A549 (cell line): Measurements from ENCODE around the gene SEPHS1. TPM values are rescaled to one million over a fixed set of nuclear protein-coding genes. Genes with fewer than 3 reads are reported as not detected.

Source experiments
- ATAC-seq, 2 experiments: fragments of 200-7000 bp in 1 of 2; fragments of >200 bp in 1 of 2; cut with Nextera tagmentation in 1 of 2; cut with Tn5 transposase in 1 of 2; 3 replicates each; pipeline versions ENCODE4 v1.8.0 to v1.9.1; 2018 to 2020; ENCODE audit warnings: mild to moderate bottlenecking in 1 of 2, moderate library complexity in 1 of 2
- CTCF ChIA-PET: fragments of 300-600 bp; sonication (Branson Sonifier 250); formaldehyde crosslinking; extraction: SDS; loops from one replicate; lab custom pipeline; 2021; ENCODE audit warnings: antibody characterized with exemption, inconsistent platforms; lab: Yijun Ruan, JAX
- POLR2A ChIA-PET: fragments of 350-600 bp; formaldehyde crosslinking; extraction: SDS; loops from one replicate; lab custom pipeline; 2021; ENCODE audit warnings: antibody characterized with exemption, inconsistent platforms; lab: Yijun Ruan, JAX
- DNase-seq, 2 experiments: peaks; one replicate each; pipeline versions ENCODE4 v3.0.0 to v3.0.0-alpha.2; 2011 to 2016; ENCODE audit warnings: low read depth in 1 of 2, low spot score in 1 of 2
- FAIRE-seq: peaks from 2 replicates; lab custom pipeline; 2011; peaks lifted over from hg19 to GRCh38; lab: Jason Lieb, UNC
- H3K27ac ChIP-seq, 2 experiments: fragments of >200 bp; sonication (Bioruptor Twin); formaldehyde crosslinking; 3 replicates each; pipeline ENCODE4 v1.5.1; 2016 to 2017
- H3K4me1 ChIP-seq: fragments of >200 bp; sonication (Bioruptor Twin); formaldehyde crosslinking; 3 replicates; pipeline ENCODE4 v1.6.1; 2016
- H3K4me2 ChIP-seq: fragments of >200 bp; sonication (Bioruptor Twin); formaldehyde crosslinking; 3 replicates; pipeline ENCODE4 v1.6.1; 2016
- H3K4me3 ChIP-seq: fragments of >200 bp; sonication (Bioruptor Twin); formaldehyde crosslinking; 3 replicates; pipeline ENCODE4 v1.5.1; 2016
- H3K9me3 ChIP-seq: fragments of >200 bp; sonication (Bioruptor Twin); formaldehyde crosslinking; 3 replicates; pipeline ENCODE4 v1.6.1; 2016
- BHLHE40 ChIP-seq: IDR thresholded peaks from 2 replicates; pipeline ENCODE4 v1.6.1; 2012; ENCODE audit warnings: low read depth, low read length, inconsistent platforms
- CBX2 ChIP-seq: fragments of 200-600 bp; sonication (generic); IDR thresholded peaks from 2 replicates; pipeline ENCODE4 v1.6.1; 2016; ENCODE audit warnings: low read depth, mild to moderate bottlenecking, borderline replicate concordance
- CBX8 ChIP-seq: fragments of 200-600 bp; sonication (generic); IDR thresholded peaks from 2 replicates; pipeline ENCODE4 v1.6.1; 2016
- CHD4 ChIP-seq: fragments of 200-600 bp; sonication (generic); IDR thresholded peaks from 2 replicates; pipeline ENCODE4 v1.6.1; 2016; ENCODE audit warnings: antibody characterized with exemption, mild to moderate bottlenecking, borderline replicate concordance
- EHF ChIP-seq: fragments of 250-450 bp; sonication (Bioruptor Pico); IDR thresholded peaks from 2 replicates; pipeline ENCODE4 v1.5.0; 2020; ENCODE audit warnings: mild to moderate bottlenecking
- ESRRA ChIP-seq: fragments of 150-350 bp; IDR thresholded peaks from 2 replicates; pipeline ENCODE4 v1.6.1; 2014; ENCODE audit warnings: mild to moderate bottlenecking, low read length, borderline replicate concordance
- FOXS1 ChIP-seq: fragments of 250-450 bp; sonication (Bioruptor Pico); IDR thresholded peaks from 2 replicates; pipeline ENCODE4 v1.5.0; 2020; ENCODE audit warnings: mild to moderate bottlenecking, moderate library complexity
- GATA3 ChIP-seq: IDR thresholded peaks from 2 replicates; pipeline ENCODE4 v1.6.1; 2012; ENCODE audit warnings: borderline replicate concordance
- HDAC2 ChIP-seq: fragments of 200-600 bp; sonication (generic); IDR thresholded peaks from 2 replicates; pipeline ENCODE4 v1.6.1; 2016
- HEYL ChIP-seq: fragments of 250-450 bp; sonication (Bioruptor Pico); IDR thresholded peaks from 2 replicates; pipeline ENCODE4 v1.8.0; 2021; ENCODE audit warnings: mild to moderate bottlenecking, moderate library complexity
- JUN ChIP-seq, 2 experiments: fragments of >200 bp; sonication (Bioruptor Twin); formaldehyde crosslinking; IDR thresholded peaks; 2 replicates in 1 of 2; 3 replicates in 1 of 2; pipeline ENCODE4 v1.6.1; 2016 to 2017
- NFE2L2 ChIP-seq: fragments of 150-350 bp; conservative IDR thresholded peaks from 2 replicates; pipeline ENCODE4 v1.6.1; 2014; ENCODE audit warnings: low read length
- NR3C1 ChIP-seq: fragments of >200 bp; sonication (Bioruptor Twin); formaldehyde crosslinking; IDR thresholded peaks from 3 replicates; pipeline ENCODE4 v1.6.1; 2017
- POLR2A ChIP-seq: IDR thresholded peaks from 2 replicates; pipeline ENCODE4 v1.6.1; 2012; ENCODE audit warnings: mild to moderate bottlenecking, low read length
- RAD21 ChIP-seq, 2 experiments: fragments of >200 bp in 1 of 2; sonication (Bioruptor Twin) in 1 of 2; formaldehyde crosslinking in 1 of 2; IDR thresholded peaks in 1 of 2; conservative IDR thresholded peaks in 1 of 2; 2 replicates in 1 of 2; 3 replicates in 1 of 2; pipeline ENCODE4 v1.6.1; 2012 to 2018; ENCODE audit warnings: inconsistent platforms in 1 of 2
- RARB ChIP-seq: fragments of 250-450 bp; sonication (Bioruptor Pico); IDR thresholded peaks from 2 replicates; pipeline ENCODE4 v1.8.0; 2021; ENCODE audit warnings: mild to moderate bottlenecking, moderate library complexity
- SMC3 ChIP-seq: fragments of >200 bp; sonication (Bioruptor Twin); formaldehyde crosslinking; IDR thresholded peaks from 3 replicates; pipeline ENCODE4 v1.6.1; 2018; ENCODE audit warnings: inconsistent platforms
- ZC3H11A ChIP-seq: fragments of 450-650 bp; IDR thresholded peaks from 2 replicates; pipeline ENCODE4 v1.6.1; 2014; ENCODE audit warnings: antibody characterized with exemption, mild to moderate bottlenecking
- ZFP36 ChIP-seq: fragments of 450-650 bp; IDR thresholded peaks from 2 replicates; pipeline ENCODE4 v1.6.1; 2014; ENCODE audit warnings: borderline replicate concordance; ENCODE audit not compliant: partially characterized antibody
- ZNF302 ChIP-seq: fragments of 250-450 bp; sonication (Bioruptor Pico); IDR thresholded peaks from 2 replicates; pipeline ENCODE4 v1.9.0; 2021; ENCODE audit warnings: inconsistent platforms, mild to moderate bottlenecking, moderate library complexity
- WGBS: methylation state at CpG from one replicate; pipeline ENCODE4 v1.1.6; 2017; ENCODE audit errors: missing lambda C conversion rate; 5-methylcytosine and 5-hydroxymethylcytosine counted together
- polyA plus RNA-seq, 4 experiments: library from polyadenylated mRNA; depleted of rRNA in 3 of 4; stranded (reverse); fragments of >200 nt; fragmentation: RNase III in 1 of 4; extraction: RNeasy Plus Mini Kit Qiagen cat#74134 plus additional on column Dnase treatment in 1 of 4; gene quantifications; 2 replicates in 3 of 4; 3 replicates in 1 of 4; pipeline ENCODE4 v1.2.3, GENCODE V29; 2011 to 2017
- TF ChIP-seq, protein P1 (sequence below): IDR thresholded peaks from 2 replicates; pipeline ENCODE4 v1.6.1; 2012
- TF ChIP-seq, protein P2 (sequence below): fragments of >200 bp; sonication (Bioruptor Twin); formaldehyde crosslinking; IDR thresholded peaks from 3 replicates; pipeline ENCODE4 v1.5.1; 2016
- TF ChIP-seq, protein P3 (sequence below): fragments of 250-450 bp; sonication (Bioruptor Pico); IDR thresholded peaks from 2 replicates; pipeline ENCODE4 v1.5.0; 2020; ENCODE audit warnings: low read depth, mild to moderate bottlenecking, moderate library complexity

SEPHS1 gene
- polyA plus RNA-seq, 2 of the 4 experiments (the other 2 are of a cell fraction): 71.4 to 124 TPM

DNA sequence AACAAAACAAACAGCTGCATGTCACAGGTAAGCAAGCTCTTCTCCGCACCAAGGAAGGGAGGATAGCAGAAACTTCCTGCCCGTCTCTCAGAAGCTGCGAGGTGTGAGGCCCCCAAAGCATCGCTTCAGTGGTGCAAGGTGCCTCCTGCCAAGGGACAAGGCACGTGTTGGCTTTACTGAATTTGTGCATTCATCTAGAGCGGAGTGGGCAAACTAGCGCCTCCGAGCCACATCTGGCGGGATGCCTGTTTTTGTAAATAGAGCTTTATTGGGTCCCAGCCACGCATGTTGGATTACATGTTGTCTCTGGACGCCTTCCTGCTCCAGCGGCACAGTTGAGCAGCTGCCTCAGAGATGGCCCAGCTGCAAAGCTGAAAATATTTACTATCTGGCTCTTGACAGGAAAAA is 75.9 kb downstream of the SEPHS1 start (continued):
- TF ChIP-seq, protein P1, sequence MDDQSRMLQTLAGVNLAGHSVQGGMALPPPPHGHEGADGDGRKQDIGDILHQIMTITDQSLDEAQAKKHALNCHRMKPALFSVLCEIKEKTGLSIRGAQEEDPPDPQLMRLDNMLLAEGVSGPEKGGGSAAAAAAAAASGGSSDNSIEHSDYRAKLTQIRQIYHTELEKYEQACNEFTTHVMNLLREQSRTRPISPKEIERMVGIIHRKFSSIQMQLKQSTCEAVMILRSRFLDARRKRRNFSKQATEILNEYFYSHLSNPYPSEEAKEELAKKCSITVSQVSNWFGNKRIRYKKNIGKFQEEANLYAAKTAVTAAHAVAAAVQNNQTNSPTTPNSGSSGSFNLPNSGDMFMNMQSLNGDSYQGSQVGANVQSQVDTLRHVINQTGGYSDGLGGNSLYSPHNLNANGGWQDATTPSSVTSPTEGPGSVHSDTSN: no peak
- TF ChIP-seq ZNF302 (CRISPR knock-in tag) (no peak), SMC3 (no peak), NFE2L2 (no peak), ZFP36 (no peak)

DNA sequence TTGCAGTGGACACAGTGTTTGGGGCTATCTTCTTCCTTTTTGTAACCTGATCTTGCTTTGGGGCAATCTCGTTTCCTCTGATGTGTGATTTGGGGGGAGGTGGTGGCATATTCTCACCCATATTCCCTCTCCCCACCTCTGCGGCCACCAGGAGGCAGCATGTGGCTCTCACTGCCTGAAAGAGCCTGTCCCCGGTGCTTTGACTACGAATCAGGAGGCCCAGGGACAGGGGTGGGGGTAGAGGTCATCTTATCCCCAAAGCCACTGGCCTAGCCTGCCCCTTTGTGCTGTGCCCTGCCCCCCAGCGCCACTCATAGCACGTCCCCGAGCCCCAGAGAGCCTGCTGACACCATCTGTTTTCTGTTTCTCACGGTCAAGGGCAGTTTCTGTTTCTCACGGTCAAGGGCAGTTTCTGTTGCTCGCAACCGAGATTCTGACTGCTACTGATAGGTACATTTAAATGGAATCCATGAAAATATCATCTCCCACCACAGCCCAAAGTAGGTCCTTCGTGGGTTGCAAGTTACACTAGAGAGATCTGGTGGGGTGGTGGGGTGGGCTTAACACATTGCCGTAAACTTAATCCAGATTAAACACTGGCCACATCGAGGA is 76.4 kb downstream of the SEPHS1 start:
- WGBS: 54% methylated on average over 14 of the region's 14 CpGs
- no peak for FAIRE-seq
- peaks cover 7% of the 10 kb centered on the region; the same call in 2 of the 3 replicates for H3K4me1 ChIP-seq
- DNase-seq: peak; percentile 40 to 53
- TF ChIP-seq FOXS1: no peak
- TF ChIP-seq, protein P2, sequence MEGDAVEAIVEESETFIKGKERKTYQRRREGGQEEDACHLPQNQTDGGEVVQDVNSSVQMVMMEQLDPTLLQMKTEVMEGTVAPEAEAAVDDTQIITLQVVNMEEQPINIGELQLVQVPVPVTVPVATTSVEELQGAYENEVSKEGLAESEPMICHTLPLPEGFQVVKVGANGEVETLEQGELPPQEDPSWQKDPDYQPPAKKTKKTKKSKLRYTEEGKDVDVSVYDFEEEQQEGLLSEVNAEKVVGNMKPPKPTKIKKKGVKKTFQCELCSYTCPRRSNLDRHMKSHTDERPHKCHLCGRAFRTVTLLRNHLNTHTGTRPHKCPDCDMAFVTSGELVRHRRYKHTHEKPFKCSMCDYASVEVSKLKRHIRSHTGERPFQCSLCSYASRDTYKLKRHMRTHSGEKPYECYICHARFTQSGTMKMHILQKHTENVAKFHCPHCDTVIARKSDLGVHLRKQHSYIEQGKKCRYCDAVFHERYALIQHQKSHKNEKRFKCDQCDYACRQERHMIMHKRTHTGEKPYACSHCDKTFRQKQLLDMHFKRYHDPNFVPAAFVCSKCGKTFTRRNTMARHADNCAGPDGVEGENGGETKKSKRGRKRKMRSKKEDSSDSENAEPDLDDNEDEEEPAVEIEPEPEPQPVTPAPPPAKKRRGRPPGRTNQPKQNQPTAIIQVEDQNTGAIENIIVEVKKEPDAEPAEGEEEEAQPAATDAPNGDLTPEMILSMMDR: peak; percentile 33; the same call in 2 of the 3 replicates
- peak; percentile 22 to 24; a peak in 1 of 5 replicates for TF ChIP-seq RAD21 (conservative IDR thresholded peaks at IDR 0.05 in 1 of 2, IDR thresholded peaks at IDR 0.05 in 1 of 2)
- TF ChIP-seq ESRRA: no peak
- TF ChIP-seq SMC3: peak; percentile 27; the same call in 1 of the 3 replicates
- TF ChIP-seq, all 56 proteins: peak for 3
- Histone ChIP-seq H3K4me2 (peak overlapping the region; percentile 29; the same call in 1 of the 3 replicates), H3K9me3 (no peaks in the 10 kb centered on the region), H3K4me3 (no peak overlapping the region), H3K27ac (no peak overlapping the region)
- ChIA-PET POLR2A (interaction anchor here (1.2 kb wide), 1 partner anchor 28 kb away, joined by 3 read pairs; no protein-coding TSS in a partner anchor), CTCF (interaction anchor here (1.4 kb wide), 1 partner anchor 110 kb away, joined by 4 read pairs; the partner anchor contains the start of gene MCM10)
- peak; percentile 82 to 93 for ATAC-seq

DNA sequence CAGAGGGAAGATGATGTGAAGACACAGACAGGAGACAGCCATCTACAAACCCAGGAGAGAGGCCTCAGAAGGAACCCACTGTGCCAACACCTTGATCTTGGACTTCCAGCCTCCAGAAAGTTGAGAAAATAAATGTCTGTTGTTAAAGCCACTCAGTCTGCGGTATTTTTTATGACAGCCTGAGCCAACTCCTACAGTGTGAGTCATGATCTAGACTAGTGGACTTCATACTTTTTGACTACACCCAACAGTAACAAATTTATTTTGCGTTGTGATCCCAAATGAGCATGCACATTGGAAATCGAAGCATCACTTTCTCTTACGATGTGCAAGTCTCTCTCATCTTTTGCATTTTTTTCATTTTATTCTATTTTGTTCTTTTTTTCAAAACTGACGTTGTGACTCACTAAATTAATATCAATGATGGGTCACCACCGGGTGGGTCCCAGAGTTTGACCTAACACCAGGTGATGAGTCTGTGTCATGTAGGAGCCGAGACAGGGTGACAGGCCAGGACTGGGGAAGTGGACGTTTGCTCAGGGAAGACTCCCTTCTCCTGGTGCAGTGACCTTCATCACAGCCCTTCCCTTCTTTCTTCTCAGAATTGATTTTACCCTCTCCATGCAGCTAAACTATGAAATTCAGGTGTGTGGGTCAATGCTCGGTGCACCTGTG is 77.1 kb downstream of the SEPHS1 start:
- 62% methylated on average over 9 of the region's 9 CpGs for WGBS

DNA sequence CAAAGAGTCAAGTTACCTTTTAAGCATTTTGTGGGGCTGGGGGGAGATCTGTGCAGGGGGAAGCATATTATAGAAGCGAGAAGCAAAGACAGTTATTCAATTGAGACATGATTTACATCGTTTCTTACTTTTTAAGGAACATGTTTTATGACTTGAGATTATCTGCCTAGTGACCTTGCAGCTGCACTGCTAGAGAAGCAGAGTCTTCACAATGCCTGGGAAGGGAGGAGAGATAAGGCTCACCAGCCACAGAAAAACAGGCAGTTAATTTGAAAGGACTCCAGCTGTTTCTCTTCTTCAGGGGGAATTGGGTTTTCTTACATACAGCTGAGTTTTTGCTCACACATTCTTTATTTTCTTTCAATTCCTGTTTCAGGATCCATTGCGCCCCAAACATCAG is 79.3 kb downstream of the SEPHS1 start:
- H3K4me3 ChIP-seq: no peak overlapping the region
- no peak for FAIRE-seq
- DNase-seq: no peak
- H3K27ac ChIP-seq: no peak overlapping the region
- no peak for ATAC-seq
- H3K4me1 ChIP-seq: peaks cover 7% of the 10 kb centered on the region; the same call in 2 of the 3 replicates
- CTCF ChIA-PET: interaction anchor here (0.6 kb wide), 1 partner anchor 54 kb away, joined by 3 read pairs; no protein-coding TSS in a partner anchor
- 47% methylated on average over 3 of the region's 3 CpGs for WGBS
- no peak overlapping the region for H3K4me2 ChIP-seq
- POLR2A ChIA-PET: no interaction called here
- no peaks in the 10 kb centered on the region for H3K9me3 ChIP-seq
- TF ChIP-seq POLR2A (no peak), RARB (CRISPR knock-in tag) (no peak), GATA3 (no peak), HEYL (CRISPR knock-in tag) (no peak), EHF (CRISPR knock-in tag) (no peak), CBX2 (no peak), CBX8 (no peak), BHLHE40 (no peak), ZC3H11A (no peak), NFE2L2 (no peak), NR3C1 (no peak), CHD4 (no peak), RAD21 (conservative IDR thresholded peaks at IDR 0.05 in 1 of 2, IDR thresholded peaks at IDR 0.05 in 1 of 2) (no peak), ZNF302 (CRISPR knock-in tag) (no peak), SMC3 (no peak)
- TF ChIP-seq, protein P3, sequence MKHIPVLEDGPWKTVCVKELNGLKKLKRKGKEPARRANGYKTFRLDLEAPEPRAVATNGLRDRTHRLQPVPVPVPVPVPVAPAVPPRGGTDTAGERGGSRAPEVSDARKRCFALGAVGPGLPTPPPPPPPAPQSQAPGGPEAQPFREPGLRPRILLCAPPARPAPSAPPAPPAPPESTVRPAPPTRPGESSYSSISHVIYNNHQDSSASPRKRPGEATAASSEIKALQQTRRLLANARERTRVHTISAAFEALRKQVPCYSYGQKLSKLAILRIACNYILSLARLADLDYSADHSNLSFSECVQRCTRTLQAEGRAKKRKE (CRISPR knock-in tag): no peak
- TF ChIP-seq, all 56 proteins: peak for 0

More for the DNA sequence above, 77.1 kb downstream of the SEPHS1 start:
- ATAC-seq (peak in 1 of 2 experiments; percentile 47; a peak in 3 of 6 replicates), FAIRE-seq (no peak), DNase-seq (peak in 1 of 2 experiments; percentile 7)
- ChIA-PET POLR2A (no interaction called here), CTCF (no interaction called here)
- Histone ChIP-seq H3K27ac (no peak overlapping the region), H3K4me1 (peaks cover 7% of the 10 kb centered on the region; the same call in 2 of the 3 replicates), H3K4me3 (no peak overlapping the region), H3K9me3 (no peaks in the 10 kb centered on the region), H3K4me2 (peak overlapping the region; percentile 29; the same call in 1 of the 3 replicates)
- TF ChIP-seq POLR2A (no peak), HEYL (CRISPR knock-in tag) (no peak), JUN (IDR thresholded peaks at IDR 0.05) (no peak), HDAC2 (no peak)
